NCI-H2227 treated with DMSO at 0.1 percent for 48 hours (cell line): ENCODE measurements around the gene ARID3A.

ENCODE experiments used
- DNase-seq: peaks from one replicate; lab custom pipeline; 2025; lab: John Stamatoyannopoulos, UW

ARID3A gene

GRCh38 chr19:931860-932647 is 6.2 kb downstream of the ARID3A start:
- DNase-seq: no peak

- no peak for DNase-seq
Measured at GRCh38 chr19:932648-933552, 7.1 kb downstream of the ARID3A start.

GRCh38 chr19:933553-933882 is 7.7 kb downstream of the ARID3A start:
- no peak for DNase-seq

GRCh38 chr19:934197-934840 is 8.5 kb downstream of the ARID3A start:
- DNase-seq: no peak

- no peak for DNase-seq
Measured at GRCh38 chr19:934865-935479, 9.1 kb downstream of the ARID3A start.

- DNase-seq: no peak
Measured at GRCh38 chr19:936175-936546, 10.3 kb downstream of the ARID3A start.

- DNase-seq: no peak
Measured at GRCh38 chr19:937259-937694, 11.4 kb downstream of the ARID3A start.

- DNase-seq: no peak
Measured at GRCh38 chr19:938233-938923, 12.5 kb downstream of the ARID3A start.

GRCh38 chr19:939439-939838 is 13.6 kb downstream of the ARID3A start:
- DNase-seq: no peak

- no peak for DNase-seq
Measured at GRCh38 chr19:939922-940321, 14.1 kb downstream of the ARID3A start.

- peak; percentile 11 for DNase-seq
Measured at GRCh38 chr19:940591-941291, 14.9 kb downstream of the ARID3A start.

GRCh38 chr19:941292-942132 is 15.7 kb downstream of the ARID3A start:
- DNase-seq: no peak

GRCh38 chr19:942133-942645 is 16.4 kb downstream of the ARID3A start:
- no peak for DNase-seq

- DNase-seq: no peak
Measured at GRCh38 chr19:943551-944170, 17.8 kb downstream of the ARID3A start.

GRCh38 chr19:944171-944567 is 18.3 kb downstream of the ARID3A start:
- DNase-seq: peak; percentile 29

GRCh38 chr19:944663-945241 is 18.9 kb downstream of the ARID3A start:
- DNase-seq: no peak

- DNase-seq: no peak
Measured at GRCh38 chr19:945401-946252, 19.8 kb downstream of the ARID3A start.

- DNase-seq: no peak
Measured at GRCh38 chr19:947090-947706, 21.4 kb downstream of the ARID3A start.
